T-helper 17 cell (primary cell): ENCODE data around the gene BCL2. TPM values are rescaled to one million over a fixed set of nuclear protein-coding genes. Genes with fewer than 3 reads are reported as not detected.
A peak's percentile ranks its signal among the peaks of the same experiment; 100 is the strongest.

Source experiments
- ATAC-seq: fragments of 150-1000 bp; cut with Tn5 transposase; 2 replicates; pipeline ENCODE4 v1.10.0; 2021; ENCODE audit warnings: mild to moderate bottlenecking, moderate library complexity
- DNase-seq, 3 donors: peaks; one replicate each; pipeline versions ENCODE4 v3.0.0 to v3.0.0-alpha.2; 2020 to 2021
- H3K9me3 ChIP-seq: one replicate; pipeline ENCODE4 v1.7.0; 2013; ENCODE audit warnings: low read length, mild to moderate bottlenecking; ENCODE audit not compliant: control insufficient read depth, poor library complexity, severe bottlenecking
- H3K27ac Mint-ChIP-seq: one replicate; pipeline ENCODE4 v1.8.0; 2022; ENCODE audit warnings: mild to moderate bottlenecking, moderate library complexity, mixed read lengths
- H3K27me3 Mint-ChIP-seq: one replicate; pipeline ENCODE4 v1.8.0; 2022; ENCODE audit warnings: mixed read lengths
- H3K36me3 Mint-ChIP-seq: one replicate; pipeline ENCODE4 v1.8.0; 2022; ENCODE audit warnings: low read depth, mixed read lengths
- H3K4me1 Mint-ChIP-seq: one replicate; pipeline ENCODE4 v1.8.0; 2022; ENCODE audit warnings: mild to moderate bottlenecking, mixed read lengths
- H3K4me3 Mint-ChIP-seq: one replicate; pipeline ENCODE4 v1.8.0; 2022; ENCODE audit warnings: mild to moderate bottlenecking, moderate library complexity, mixed read lengths
- total RNA-seq, 4 donors: library from RNA in 2 of 4; stranded (reverse) in 2 of 4; gene quantifications; one replicate each; pipeline ENCODE4 v1.2.3 and lab custom pipeline; 2022 to 2026

The BCL2 gene
- total RNA-seq, 2 donors from 2014 or later, result 134 to 136 TPM

DNA sequence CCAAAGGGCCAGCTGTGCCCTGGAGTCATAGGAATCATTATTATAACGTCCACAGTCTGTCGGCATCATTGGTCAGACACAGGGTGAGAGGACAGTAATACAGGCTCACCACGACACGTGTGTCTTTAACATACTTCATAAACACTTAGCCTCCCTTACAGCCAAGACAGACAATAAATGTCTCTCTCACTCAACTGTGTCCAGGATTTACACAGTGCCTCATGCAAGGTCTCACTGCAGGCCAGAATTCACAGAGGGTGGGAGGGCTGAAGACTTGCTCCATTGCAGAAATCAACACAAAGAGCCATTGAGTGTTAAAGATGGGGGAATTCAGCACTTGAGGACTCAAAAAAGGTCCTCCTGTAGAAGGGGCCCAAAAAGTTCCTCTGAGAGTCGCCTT, 210.5 kb downstream of the BCL2 start:
- peaks cover 4% of the 10 kb centered on the region for H3K36me3 Mint-ChIP-seq
- peaks cover 22% of the 10 kb centered on the region for H3K4me1 Mint-ChIP-seq
- H3K27ac Mint-ChIP-seq, result no peak overlapping the region
- no peaks in the 10 kb centered on the region for H3K27me3 Mint-ChIP-seq
- no peak for DNase-seq
- H3K4me3 Mint-ChIP-seq, result no peak overlapping the region
- H3K9me3 ChIP-seq, result no peaks in the 10 kb centered on the region
- no peak for ATAC-seq

DNA sequence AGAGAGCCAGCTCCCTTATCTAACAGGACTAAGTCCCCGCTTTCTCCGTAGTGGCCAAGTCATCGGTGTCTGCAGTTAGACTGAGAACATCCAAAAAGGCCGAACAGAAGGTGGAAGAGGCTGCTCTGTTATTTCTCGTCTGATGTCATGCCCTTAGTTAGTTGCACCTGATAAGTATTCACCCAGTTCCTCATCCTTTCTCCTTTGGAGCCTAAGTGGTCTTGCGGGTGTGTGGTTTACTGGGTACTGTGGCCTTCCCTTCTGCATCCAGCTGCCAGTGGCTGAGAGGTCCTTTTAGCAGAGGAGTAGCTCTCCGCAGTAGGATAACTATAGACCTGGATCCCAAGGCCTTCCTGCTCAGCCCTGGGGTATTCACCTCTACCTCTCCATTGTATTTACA, 211.6 kb downstream of the BCL2 start:
- DNase-seq, result no peak
- H3K9me3 ChIP-seq, result no peaks in the 10 kb centered on the region
- H3K27me3 Mint-ChIP-seq, result no peaks in the 10 kb centered on the region
- H3K36me3 Mint-ChIP-seq, result peaks cover 6% of the 10 kb centered on the region
- H3K4me3 Mint-ChIP-seq, result no peak overlapping the region
- no peak for ATAC-seq
- H3K27ac Mint-ChIP-seq, result no peak overlapping the region
- peaks cover 25% of the 10 kb centered on the region for H3K4me1 Mint-ChIP-seq

DNA sequence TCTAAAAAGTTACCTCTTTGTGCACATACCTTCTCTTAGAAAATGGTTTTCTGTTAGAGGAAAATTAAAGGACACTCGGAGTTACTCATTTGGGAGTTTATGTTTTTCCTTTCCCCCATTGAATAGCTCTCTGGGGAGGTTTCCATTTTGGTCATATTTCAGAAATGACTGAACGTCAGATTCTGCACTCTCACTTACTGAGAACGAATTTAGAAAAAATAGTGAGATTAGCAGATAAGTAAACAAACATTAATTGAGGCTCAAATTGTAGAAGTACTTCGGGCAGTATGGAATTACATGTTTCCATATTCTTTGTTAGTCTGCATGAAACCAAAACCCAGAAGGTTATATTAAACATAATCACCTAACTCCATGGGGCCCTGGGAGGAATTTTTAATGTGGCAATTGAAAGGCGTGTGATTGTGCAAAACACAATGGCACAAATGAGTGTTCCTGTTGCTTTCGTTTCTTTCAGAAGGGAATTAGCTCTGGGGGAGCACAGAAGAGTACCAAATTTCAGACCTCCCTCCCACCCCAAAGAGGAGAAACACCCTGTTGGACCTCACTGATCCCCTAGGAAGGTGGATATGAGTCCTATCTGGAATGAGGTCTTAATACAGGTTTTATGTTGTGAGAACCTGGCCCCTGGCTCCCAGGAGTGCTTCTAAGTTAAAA, 212.3 kb downstream of the BCL2 start:
- no peak for DNase-seq
- Mint-ChIP-seq H3K27me3 (no peaks in the 10 kb centered on the region), H3K36me3 (peaks cover 6% of the 10 kb centered on the region), H3K4me1 (peaks cover 25% of the 10 kb centered on the region), H3K4me3 (peak overlapping the region; percentile 83), H3K27ac (peak overlapping the region; percentile 67)
- no peaks in the 10 kb centered on the region for H3K9me3 ChIP-seq
- ATAC-seq, result no peak

DNA sequence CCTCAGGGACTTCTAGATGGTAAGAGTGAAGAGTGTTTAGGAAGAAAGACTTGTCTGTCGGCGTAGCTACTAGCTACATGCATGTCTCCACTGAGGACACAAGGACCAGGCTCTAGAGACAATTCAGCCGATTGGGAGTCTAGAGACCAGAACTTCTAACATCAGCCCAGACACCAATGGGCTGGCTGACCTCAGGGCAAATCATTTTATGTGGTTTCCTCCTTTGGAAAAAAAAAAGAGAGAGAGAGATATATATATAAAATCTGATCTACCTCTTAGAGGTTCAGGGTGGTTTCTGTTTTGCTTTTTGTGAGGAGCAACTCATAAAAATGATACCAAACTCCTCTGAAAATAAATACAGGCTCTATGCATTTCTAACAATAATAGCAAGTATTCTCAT, 212.8 kb downstream of the BCL2 start:
- Mint-ChIP-seq H3K36me3 (peaks cover 6% of the 10 kb centered on the region), H3K27ac (peak overlapping the region; percentile 67), H3K4me3 (peak overlapping the region; percentile 83), H3K27me3 (no peaks in the 10 kb centered on the region), H3K4me1 (peaks cover 30% of the 10 kb centered on the region)
- DNase-seq (no peak), ATAC-seq (peak; percentile 32)
- no peaks in the 10 kb centered on the region for H3K9me3 ChIP-seq

GRCh38 chr18:63105636-63106316, 213.8 kb downstream of the BCL2 start:
- DNase-seq, result no peak
- Mint-ChIP-seq H3K4me3 (peak overlapping the region; percentile 83), H3K36me3 (peaks cover 6% of the 10 kb centered on the region), H3K27me3 (no peaks in the 10 kb centered on the region), H3K4me1 (peaks cover 31% of the 10 kb centered on the region), H3K27ac (no peak overlapping the region)
- no peaks in the 10 kb centered on the region for H3K9me3 ChIP-seq
- peak; percentile 36 for ATAC-seq

GRCh38 chr18:63104868-63105267, 214.7 kb downstream of the BCL2 start:
- H3K4me3 Mint-ChIP-seq, result no peak overlapping the region
- DNase-seq (no peak), ATAC-seq (no peak)
- no peak overlapping the region for H3K27ac Mint-ChIP-seq
- no peaks in the 10 kb centered on the region for H3K27me3 Mint-ChIP-seq
- no peaks in the 10 kb centered on the region for H3K9me3 ChIP-seq
- peaks cover 6% of the 10 kb centered on the region for H3K36me3 Mint-ChIP-seq
- H3K4me1 Mint-ChIP-seq, result peaks cover 36% of the 10 kb centered on the region

GRCh38 chr18:63102941-63103744, 216.4 kb downstream of the BCL2 start:
- Mint-ChIP-seq H3K4me3 (no peak overlapping the region), H3K27ac (peak overlapping the region; percentile 1), H3K4me1 (peaks cover 49% of the 10 kb centered on the region), H3K27me3 (no peaks in the 10 kb centered on the region), H3K36me3 (peaks cover 6% of the 10 kb centered on the region)
- no peak for DNase-seq
- no peak for ATAC-seq
- H3K9me3 ChIP-seq, result no peaks in the 10 kb centered on the region

DNA sequence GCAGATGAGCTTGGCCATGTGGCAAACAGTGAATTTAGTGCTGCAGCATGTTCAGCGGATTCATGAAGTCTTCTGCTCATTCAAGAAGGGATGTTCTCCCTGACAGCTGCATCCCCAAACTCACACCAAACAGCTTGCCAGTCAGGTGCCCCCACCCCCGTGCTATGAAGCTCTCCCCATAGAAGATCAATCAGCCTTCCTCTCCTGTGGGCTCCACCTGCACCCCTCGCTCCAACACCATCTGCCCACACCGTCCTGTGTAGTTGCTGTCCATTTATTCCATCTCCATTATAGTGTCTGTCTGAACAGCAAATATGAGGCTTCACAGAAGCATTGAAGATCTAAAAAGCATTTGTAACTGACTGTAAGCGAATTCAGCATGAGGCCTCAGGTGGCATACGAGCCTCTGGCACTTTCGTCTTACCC, 218.9 kb downstream of the BCL2 start:
- Mint-ChIP-seq H3K36me3 (peaks cover 6% of the 10 kb centered on the region), H3K4me3 (no peak overlapping the region), H3K27me3 (no peaks in the 10 kb centered on the region), H3K4me1 (peaks cover 43% of the 10 kb centered on the region), H3K27ac (no peak overlapping the region)
- H3K9me3 ChIP-seq, result no peaks in the 10 kb centered on the region
- no peak for DNase-seq
- ATAC-seq, result no peak

- Mint-ChIP-seq H3K27me3 (no peaks in the 10 kb centered on the region), H3K4me1 (peaks cover 40% of the 10 kb centered on the region), H3K27ac (peak overlapping the region; percentile 78), H3K36me3 (peaks cover 3% of the 10 kb centered on the region), H3K4me3 (peak overlapping the region; percentile 2)
- no peak for DNase-seq
- no peaks in the 10 kb centered on the region for H3K9me3 ChIP-seq
- no peak for ATAC-seq
Observed at GRCh38 chr18:63099848-63100629, 219.5 kb downstream of the BCL2 start.

DNA sequence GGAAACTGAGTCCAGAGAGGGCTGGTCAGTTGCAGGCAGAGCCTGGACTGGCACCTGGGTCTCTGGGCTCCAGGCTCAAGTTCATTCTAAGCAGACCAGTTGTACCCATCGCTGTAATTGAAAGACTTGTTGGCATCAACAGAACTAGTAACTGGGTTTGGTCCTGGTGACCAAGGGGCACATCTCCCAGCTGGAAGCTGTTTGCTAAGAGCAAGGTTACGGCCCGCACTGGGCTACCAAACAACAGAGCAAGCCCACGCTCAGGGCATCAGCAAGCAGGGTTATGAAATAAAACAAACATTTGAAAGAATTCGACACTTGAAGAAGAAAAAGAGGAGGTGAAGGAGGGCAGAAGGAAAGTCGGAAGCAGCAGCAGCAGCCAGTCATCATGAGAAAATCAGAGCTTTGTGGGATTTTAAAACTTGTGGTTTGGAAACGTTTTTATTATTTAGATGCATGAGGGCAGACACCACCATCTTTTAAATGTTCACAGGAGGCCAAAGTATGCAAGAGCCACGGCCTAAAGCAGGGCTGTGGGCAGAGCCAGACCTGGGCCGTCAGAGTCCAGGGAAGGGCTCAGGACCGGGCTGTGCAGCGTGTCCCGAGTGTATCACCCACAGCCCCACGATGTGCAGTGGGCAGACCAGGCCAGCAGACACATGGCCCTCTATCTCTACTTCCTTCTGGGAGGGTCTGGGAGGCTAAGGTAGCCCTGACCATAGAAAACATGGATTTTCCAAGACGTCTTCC, 220.3 kb downstream of the BCL2 start:
- Mint-ChIP-seq H3K36me3 (peaks cover 2% of the 10 kb centered on the region), H3K4me1 (peaks cover 40% of the 10 kb centered on the region), H3K27me3 (no peaks in the 10 kb centered on the region), H3K4me3 (peak overlapping the region; percentile 76), H3K27ac (peak overlapping the region; percentile 78)
- no peaks in the 10 kb centered on the region for H3K9me3 ChIP-seq
- DNase-seq, result no peak
- ATAC-seq, result no peak

DNA sequence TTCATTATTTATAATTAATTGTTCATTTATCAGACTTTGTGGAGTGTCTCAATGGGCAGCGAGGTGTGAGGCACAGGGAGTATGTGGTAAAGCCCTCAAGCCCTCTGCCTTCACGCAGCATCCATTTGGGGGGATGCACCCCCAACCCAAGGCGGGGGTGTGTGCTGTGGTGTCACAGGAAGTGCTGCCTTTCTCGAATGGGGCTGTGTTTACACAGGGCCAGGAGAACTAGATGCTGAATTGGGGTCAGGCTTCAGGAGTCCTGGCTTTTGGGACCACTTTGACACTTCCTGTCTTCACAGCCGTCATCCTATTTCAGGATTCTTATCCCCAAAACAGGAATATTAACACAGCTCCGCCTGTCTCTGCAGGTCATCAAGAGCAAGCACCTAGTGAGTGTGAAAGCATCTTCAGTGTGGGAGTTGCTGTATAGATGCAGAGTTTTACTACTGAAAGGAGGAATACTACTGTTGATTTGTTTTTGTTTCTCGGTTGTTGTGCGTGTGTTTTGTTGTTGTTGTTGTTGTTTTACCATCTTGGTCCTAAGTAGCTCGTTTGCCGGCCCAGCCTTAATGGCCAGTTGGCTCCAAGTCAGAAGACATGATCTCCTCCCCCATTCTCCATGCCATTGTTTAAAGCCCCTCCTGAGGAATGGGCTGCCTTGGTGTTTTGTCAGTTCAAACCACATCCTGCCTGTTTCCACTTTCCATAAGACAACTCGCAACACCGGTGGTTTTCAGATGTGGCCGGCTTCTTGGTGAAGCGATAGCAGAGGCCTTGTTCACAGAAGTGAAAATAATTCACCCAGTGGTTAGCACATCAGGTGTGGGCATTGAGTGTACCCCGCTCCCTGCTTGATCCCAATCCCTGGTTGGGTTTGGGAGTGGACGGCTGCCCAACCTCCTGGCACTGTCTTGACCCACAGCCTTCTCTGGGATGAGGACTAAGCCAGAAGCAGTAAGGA, 221.3 kb downstream of the BCL2 start:
- DNase-seq (no peak), ATAC-seq (peak; percentile 73)
- H3K36me3 Mint-ChIP-seq, result no peaks in the 10 kb centered on the region
- H3K27me3 Mint-ChIP-seq, result no peaks in the 10 kb centered on the region
- H3K9me3 ChIP-seq, result no peaks in the 10 kb centered on the region
- H3K4me3 Mint-ChIP-seq, result peak overlapping the region; percentile 76
- peak overlapping the region; percentile 78 for H3K27ac Mint-ChIP-seq
- H3K4me1 Mint-ChIP-seq, result peaks cover 35% of the 10 kb centered on the region
